ENCODE measurements around the gene FBXO17.

GRCh38 chr19:38911388-38912001 is 64.0 kb downstream of the FBXO17 start:
- TF ChIP-seq EZH2 (IDR thresholded peaks at IDR 0.05; ENCODE audit: borderline replicate concordance, low read length) (no peak), CTCF (IDR thresholded peaks at IDR 0.05; ENCODE audit: low read length) (no peak)

Data from OCI-LY1 (cell line).